Common myeloid progenitor, CD34-positive (primary cell): ENCODE data around the gene KRTAP10-12.
A peak's percentile ranks its signal among the peaks of the same experiment; 100 is the strongest.

ENCODE experiments used
- CTCF ChIA-PET: fragments of 350-600 bp; sonication (Branson Sonifier 250); formaldehyde crosslinking; loops from one replicate; lab custom pipeline; 2021; ENCODE audit warnings: antibody characterized with exemption; lab: Charles Lee
- POLR2A ChIA-PET: fragments of 350-600 bp; sonication (Branson Sonifier 250); formaldehyde crosslinking; loops from one replicate; lab custom pipeline; 2021; ENCODE audit warnings: antibody characterized with exemption; lab: Charles Lee
- DNase-seq, 3 donors: peaks; one replicate each; pipeline versions ENCODE4 v3.0.0 to v3.0.0-alpha.2; 2013
- H3K27ac ChIP-seq, 2 experiments: 1 replicate in 1 of 2; 2 replicates in 1 of 2; pipeline ENCODE4 v1.7.0; 2013; ENCODE audit warnings: inconsistent platforms in 2 of 2, low read length in 2 of 2, mild to moderate bottlenecking in 2 of 2, low read depth in 1 of 2, moderate library complexity in 1 of 2; ENCODE audit not compliant: severe bottlenecking in 2 of 2, insufficient read depth in 1 of 2, poor library complexity in 1 of 2
- H3K27me3 ChIP-seq, 5 experiments: replicated peaks in 2 of 5; 1 replicate in 3 of 5; 2 replicates in 2 of 5; pipeline versions ENCODE4 v1.6.1 to v1.7.0; 2013; ENCODE audit warnings: low read length in 4 of 5, mild to moderate bottlenecking in 2 of 5, moderate library complexity in 2 of 5, inconsistent platforms in 1 of 5; ENCODE audit not compliant: insufficient read depth in 5 of 5, control insufficient read depth in 4 of 5
- H3K36me3 ChIP-seq, 4 experiments: 1 replicate in 2 of 4; 2 replicates in 2 of 4; pipeline versions ENCODE4 v1.6.1 to v1.7.0; 2013; ENCODE audit warnings: low read length in 3 of 4, control low read depth in 1 of 4, mild to moderate bottlenecking in 1 of 4; ENCODE audit not compliant: control insufficient read depth in 4 of 4, insufficient read depth in 4 of 4
- H3K4me1 ChIP-seq, 4 experiments: 1 replicate in 3 of 4; 2 replicates in 1 of 4; pipeline versions ENCODE4 v1.6.1 to v1.7.1; 2013; ENCODE audit warnings: low read length in 3 of 4, mild to moderate bottlenecking in 3 of 4, control low read depth in 1 of 4, inconsistent platforms in 1 of 4, moderate library complexity in 1 of 4; ENCODE audit not compliant: control insufficient read depth in 4 of 4, insufficient read depth in 4 of 4; ENCODE audit errors: control extremely low read depth in 1 of 4
- H3K4me3 ChIP-seq, 7 experiments: 1 replicate in 4 of 7; 2 replicates in 3 of 7; pipeline versions ENCODE4 v1.5.1 to v1.7.0; 2013; ENCODE audit warnings: mild to moderate bottlenecking in 7 of 7, low read length in 6 of 7, moderate library complexity in 6 of 7, inconsistent platforms in 2 of 7, low read depth in 2 of 7, control low read depth in 1 of 7; ENCODE audit not compliant: insufficient read depth in 4 of 7, control insufficient read depth in 1 of 7; ENCODE audit errors: extremely low read depth in 1 of 7
- H3K9me3 ChIP-seq, 5 experiments: 1 replicate in 4 of 5; 2 replicates in 1 of 5; pipeline versions ENCODE4 v1.6.1 to v1.7.1; 2013; ENCODE audit warnings: low read length in 4 of 5, mild to moderate bottlenecking in 2 of 5, inconsistent platforms in 1 of 5, low read depth in 1 of 5, moderate library complexity in 1 of 5; ENCODE audit not compliant: control insufficient read depth in 4 of 5, insufficient read depth in 2 of 5; ENCODE audit errors: control extremely low read depth in 1 of 5
- WGBS: methylation state at CpG from one replicate; pipeline ENCODE4 v1.1.5; 2013; ENCODE audit not compliant: insufficient coverage; 5-methylcytosine and 5-hydroxymethylcytosine counted together

KRTAP10-12 gene

DNA sequence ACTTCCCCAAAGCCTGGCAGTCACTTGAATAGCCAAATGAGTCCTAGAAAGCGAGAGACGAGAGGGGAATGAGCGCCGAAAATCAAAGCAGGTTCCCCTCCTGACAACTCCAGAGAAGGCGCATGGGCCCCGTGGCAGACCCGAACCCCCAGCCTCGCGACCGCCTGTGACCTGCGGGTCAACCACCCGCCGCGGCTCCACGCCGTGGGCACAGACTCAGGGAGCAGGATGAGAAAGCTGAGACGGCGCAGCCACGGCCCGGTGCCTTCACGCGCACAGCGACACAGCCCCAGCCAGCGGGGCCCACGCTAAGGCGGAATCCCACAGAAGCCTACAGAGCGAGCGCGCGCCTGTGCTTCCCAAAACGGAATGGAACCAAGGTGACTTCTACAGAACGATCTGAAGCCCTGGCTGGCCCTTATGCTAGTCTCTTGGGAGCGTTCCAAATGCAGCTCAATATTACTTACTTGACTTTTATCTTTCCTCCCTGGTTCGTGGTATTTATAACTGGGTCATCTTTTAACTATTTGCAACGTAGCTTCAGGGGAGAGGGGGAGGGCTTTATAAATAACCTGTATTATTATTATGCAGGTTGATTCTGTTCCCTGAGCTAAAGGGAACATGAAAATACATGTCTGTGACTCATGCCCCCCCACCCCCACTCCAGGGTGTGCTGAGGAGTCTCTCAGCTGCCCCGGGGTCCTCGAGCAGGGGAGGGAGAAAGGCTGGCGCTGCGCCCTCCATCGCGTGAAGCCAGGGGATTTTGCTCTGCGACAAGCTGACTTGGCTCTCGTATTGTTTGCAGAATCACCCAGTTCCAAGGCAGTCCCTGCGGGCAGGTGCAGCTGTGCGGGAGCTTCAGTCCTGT is 12.7 kb downstream of the KRTAP10-12 start:
- POLR2A ChIA-PET = no interaction called here
- H3K4me1 ChIP-seq = peaks cover 0 to 8% (median 3%) of the 10 kb centered on the region in 4 experiments
- H3K27me3 ChIP-seq = peaks cover 6 to 90% (median 68%) of the 10 kb centered on the region in 5 experiments
- H3K36me3 ChIP-seq = peaks cover 0 to 4% (median 0%) of the 10 kb centered on the region in 4 experiments
- no peak overlapping the region for H3K27ac ChIP-seq
- peak in 2 of 3 donors; percentile 17 to 26 for DNase-seq
- CTCF ChIA-PET = no interaction called here
- 5% methylated on average over 35 of the region's 45 CpGs for WGBS
- no peak overlapping the region for H3K4me3 ChIP-seq
- peaks cover 0 to 10% (median 9%) of the 10 kb centered on the region in 5 experiments for H3K9me3 ChIP-seq

DNA sequence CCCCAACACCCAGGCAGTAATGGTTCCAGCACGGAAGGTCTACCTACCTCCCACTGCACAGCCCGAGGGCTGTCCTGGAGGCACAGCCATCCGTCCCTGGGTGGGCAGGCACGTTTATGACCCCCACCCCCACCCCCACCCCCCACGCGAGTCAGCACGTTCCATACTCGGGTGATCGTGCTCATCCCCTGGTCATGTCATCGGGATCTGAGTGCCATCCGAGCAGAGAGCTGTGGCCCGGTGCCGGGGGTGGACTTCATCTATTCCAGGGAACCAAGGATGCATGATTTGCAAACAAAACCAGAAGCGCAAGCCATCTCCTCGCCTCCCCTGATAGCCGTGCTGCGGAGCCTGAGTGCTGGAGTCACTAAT is 13.3 kb downstream of the KRTAP10-12 start:
- H3K4me3 ChIP-seq = no peak overlapping the region
- H3K4me1 ChIP-seq = peaks cover 0 to 8% (median 3%) of the 10 kb centered on the region in 4 experiments
- H3K27ac ChIP-seq = no peak overlapping the region
- CTCF ChIA-PET = no interaction called here
- peaks cover 0 to 9% (median 7%) of the 10 kb centered on the region in 5 experiments for H3K9me3 ChIP-seq
- POLR2A ChIA-PET = no interaction called here
- H3K27me3 ChIP-seq = peaks cover 12 to 94% (median 71%) of the 10 kb centered on the region in 5 experiments
- 7% methylated on average over 11 of the region's 17 CpGs for WGBS
- peaks cover 0 to 4% (median 0%) of the 10 kb centered on the region in 4 experiments for H3K36me3 ChIP-seq
- DNase-seq = no peak

DNA sequence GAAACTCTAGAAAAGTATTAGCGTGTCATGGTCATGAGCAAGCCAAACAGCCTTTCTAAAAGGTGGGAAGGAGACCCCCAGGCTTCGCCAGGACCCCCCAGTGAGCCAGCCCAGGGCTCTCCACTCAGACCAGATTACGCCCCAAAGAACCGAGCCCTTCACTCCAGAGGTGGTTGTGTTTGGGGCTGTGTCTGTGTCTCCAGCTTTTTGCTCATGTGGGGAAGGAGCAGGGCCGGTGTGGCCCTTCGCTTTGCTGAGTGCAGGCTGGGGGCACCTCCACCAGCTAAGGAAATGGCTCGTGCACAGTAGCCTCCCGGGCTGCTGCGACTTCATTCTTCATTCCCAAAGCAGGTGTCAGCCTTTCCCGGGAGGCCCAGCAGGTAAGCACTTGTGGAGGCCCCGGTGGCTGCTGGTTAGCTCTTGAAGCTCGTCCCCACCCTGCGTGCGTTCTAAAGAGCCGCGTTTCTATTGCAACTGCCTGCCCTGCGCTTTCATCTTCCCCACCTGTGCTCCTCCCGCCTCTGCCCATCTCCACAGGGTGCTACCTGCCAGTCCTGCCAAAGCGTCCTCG is 13.9 kb downstream of the KRTAP10-12 start:
- Histone ChIP-seq H3K27ac (no peak overlapping the region), H3K36me3 (peaks cover 0 to 3% (median 0%) of the 10 kb centered on the region in 4 experiments), H3K4me1 (peaks cover 0 to 8% (median 3%) of the 10 kb centered on the region in 4 experiments), H3K4me3 (no peak overlapping the region), H3K9me3 (peaks cover 0 to 10% (median 9%) of the 10 kb centered on the region in 5 experiments), H3K27me3 (peaks cover 15 to 99% (median 72%) of the 10 kb centered on the region in 5 experiments)
- WGBS = 2% methylated on average over 17 of the region's 20 CpGs
- ChIA-PET POLR2A (interaction anchor here (0.6 kb wide), 1 partner anchor 19 kb away, joined by 4 read pairs; no protein-coding TSS in a partner anchor), CTCF (no interaction called here)
- no peak for DNase-seq

DNA sequence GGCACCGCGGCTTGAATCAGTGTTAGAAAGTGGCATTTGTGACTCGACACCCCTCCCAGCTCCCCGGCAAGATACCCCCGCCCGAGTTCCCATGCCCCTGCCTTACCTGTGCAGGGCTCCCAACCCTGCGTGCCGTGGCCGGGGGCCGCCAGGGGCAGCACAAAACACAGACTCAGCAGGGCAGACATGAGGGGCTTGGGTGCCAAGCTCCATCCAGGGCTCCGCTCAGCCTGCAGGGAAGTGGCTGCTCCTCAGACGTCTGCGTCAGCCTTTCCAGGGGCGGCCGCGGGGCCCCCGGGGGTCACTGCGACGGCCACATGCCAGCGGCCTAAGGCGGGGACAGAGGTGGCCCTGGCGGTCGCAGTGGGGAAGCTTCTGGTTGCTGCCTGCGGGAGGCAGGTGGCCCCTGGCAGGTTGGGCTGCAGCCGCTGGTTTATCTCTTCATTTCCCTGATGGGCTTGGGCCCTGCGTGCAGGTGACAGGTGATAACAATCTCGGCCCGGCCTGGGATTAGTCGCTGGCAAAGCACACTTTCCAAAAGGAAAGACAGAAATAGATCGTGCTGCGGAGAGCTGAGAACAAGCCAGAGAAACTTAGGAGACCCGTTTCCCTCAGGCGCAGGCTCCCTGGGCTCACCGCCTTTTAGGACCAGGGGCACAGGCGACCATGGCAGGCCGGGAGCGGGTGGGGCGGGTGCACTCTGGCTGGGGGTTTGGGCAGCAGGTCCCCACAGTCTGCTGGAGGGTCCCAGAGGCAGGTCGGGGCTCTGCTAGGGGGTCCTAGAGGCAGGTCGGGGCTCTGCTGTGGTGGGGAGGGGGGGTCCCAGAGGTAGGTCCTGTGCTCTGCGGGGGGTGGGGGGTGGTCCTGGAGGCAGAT is 14.6 kb downstream of the KRTAP10-12 start, which contains the start of gene TSPEAR:
Gene TSPEAR, minus strand, starts transcription at position 246 of the 876 bp plus-strand sequence. Its CDS starts 58 bp downstream, at position 188.
- no peak within 1 kb of the TSS for H3K27ac ChIP-seq
- ChIA-PET POLR2A (no interaction called here), CTCF (no interaction called here)
- peak in 1 of 3 donors; percentile 7 for DNase-seq
- no peaks in the 10 kb centered on the region for H3K36me3 ChIP-seq
- peaks cover 0 to 10% (median 3%) of the 10 kb centered on the region in 5 experiments for H3K9me3 ChIP-seq
- H3K4me3 ChIP-seq = no peak within 1 kb of the TSS
- peaks cover 17 to 99% (median 70%) of the 10 kb centered on the region in 5 experiments for H3K27me3 ChIP-seq
- peaks cover 0 to 8% (median 3%) of the 10 kb centered on the region in 4 experiments for H3K4me1 ChIP-seq
- WGBS = 3% methylated on average over 33 of the region's 41 CpGs

DNA sequence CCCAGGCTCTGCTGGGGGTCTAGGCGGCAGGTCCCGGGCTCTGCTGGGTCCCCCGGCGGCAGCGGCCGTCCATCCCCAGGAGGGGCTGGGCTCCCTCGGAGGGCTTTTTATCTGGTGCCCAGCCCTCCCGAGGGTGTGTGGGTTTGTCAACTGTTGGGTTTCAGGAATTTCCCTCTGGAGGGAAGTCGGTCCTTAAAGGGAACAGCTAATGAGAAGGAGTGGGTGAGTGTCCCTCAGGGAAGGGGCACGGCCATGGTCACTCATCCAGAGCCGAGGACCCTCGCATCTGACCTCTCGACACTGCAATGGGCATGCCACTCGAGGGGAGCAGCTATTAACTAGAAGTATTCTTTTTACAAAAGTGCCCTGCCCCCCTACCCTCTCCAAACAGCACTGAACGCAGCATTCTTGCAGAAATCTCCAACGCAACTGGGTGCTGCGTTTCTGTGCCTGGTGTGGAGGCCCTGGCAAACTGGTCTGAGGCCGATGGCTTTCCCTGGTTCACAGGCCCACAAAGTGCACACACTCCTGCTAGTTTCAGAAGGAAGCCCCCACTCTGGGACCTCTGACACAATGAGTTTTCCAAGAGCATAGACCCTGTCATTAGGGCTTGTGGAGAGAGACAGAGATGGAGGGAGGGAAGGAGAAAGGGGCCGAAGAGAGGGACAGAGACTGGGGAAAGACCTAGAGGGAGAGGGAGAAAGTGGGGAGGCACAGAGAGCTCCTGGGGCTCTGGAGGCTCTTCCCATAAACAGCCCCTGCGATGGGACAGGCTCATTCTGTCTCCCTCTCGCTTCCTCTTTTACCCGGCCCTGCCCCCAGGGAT is 15.4 kb downstream of the KRTAP10-12 start:
- no peak overlapping the region for H3K27ac ChIP-seq
- no peaks in the 10 kb centered on the region for H3K36me3 ChIP-seq
- H3K4me3 ChIP-seq = no peak overlapping the region
- DNase-seq = no peak
- peaks cover 20 to 98% (median 67%) of the 10 kb centered on the region in 5 experiments for H3K27me3 ChIP-seq
- CTCF ChIA-PET = no interaction called here
- peaks cover 0 to 8% (median 3%) of the 10 kb centered on the region in 4 experiments for H3K4me1 ChIP-seq
- POLR2A ChIA-PET = no interaction called here
- H3K9me3 ChIP-seq = peaks cover 0 to 9% (median 3%) of the 10 kb centered on the region in 5 experiments
- 3% methylated on average over 16 of the region's 22 CpGs for WGBS

DNA sequence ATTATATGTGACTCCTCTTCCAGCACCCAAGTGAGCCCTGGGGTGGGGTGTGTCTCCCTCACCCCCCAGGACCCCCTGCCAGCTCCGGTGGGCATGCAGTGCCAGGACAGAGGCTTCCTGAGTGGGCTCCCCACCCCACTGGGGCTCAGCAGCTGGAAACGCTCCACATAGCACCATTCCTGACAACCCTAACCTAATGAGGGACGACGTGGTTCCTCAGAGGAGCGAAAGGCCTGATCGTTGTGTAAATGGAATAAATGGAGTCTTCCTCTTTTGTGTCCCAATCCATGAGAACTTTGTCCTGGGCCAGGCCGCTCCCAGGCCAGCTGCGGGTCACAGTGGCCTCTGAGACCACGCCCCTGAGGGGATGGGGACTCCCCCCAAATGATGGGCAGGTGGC is 16.2 kb downstream of the KRTAP10-12 start:
- peaks cover 24 to 94% (median 64%) of the 10 kb centered on the region in 5 experiments for H3K27me3 ChIP-seq
- 83% methylated on average over 3 of the region's 9 CpGs for WGBS
- CTCF ChIA-PET = no interaction called here
- POLR2A ChIA-PET = no interaction called here
- no peaks in the 10 kb centered on the region for H3K36me3 ChIP-seq
- H3K27ac ChIP-seq = no peak overlapping the region
- H3K9me3 ChIP-seq = peaks cover 0 to 9% (median 3%) of the 10 kb centered on the region in 5 experiments
- H3K4me3 ChIP-seq = no peak overlapping the region
- peaks cover 0 to 8% (median 3%) of the 10 kb centered on the region in 4 experiments for H3K4me1 ChIP-seq
- DNase-seq = no peak
